IPS-NIHi7 (cell line): ENCODE measurements around the gene CHL1.

Source experiments
- DNase-seq: peaks from one replicate; pipeline ENCODE4 v3.0.0; 2012; ENCODE audit warnings: mixed read lengths; ENCODE audit errors: extremely low spot score

The CHL1 gene

GRCh38 chr3:396293-396692 is 199.7 kb downstream of the CHL1 start:
- DNase-seq, result no peak

DNA sequence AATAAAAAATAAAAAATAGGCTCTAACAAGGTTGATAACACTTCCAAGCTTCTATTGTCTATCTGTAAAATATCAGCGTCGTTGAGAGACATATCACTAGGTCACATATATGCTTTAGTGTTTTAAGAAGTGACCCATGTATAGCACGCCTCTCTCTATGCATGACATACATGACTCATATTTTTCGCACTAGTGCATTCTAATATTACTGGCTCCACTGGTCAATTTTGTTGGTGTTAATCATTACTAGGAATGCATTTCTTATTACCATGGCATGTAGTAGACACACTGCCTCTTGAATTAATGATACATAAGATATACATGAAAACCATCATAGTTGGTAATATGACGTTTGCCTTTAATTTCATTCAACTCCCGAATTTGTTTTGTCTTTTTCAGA is 203.1 kb downstream of the CHL1 start:
- DNase-seq, result no peak

DNA sequence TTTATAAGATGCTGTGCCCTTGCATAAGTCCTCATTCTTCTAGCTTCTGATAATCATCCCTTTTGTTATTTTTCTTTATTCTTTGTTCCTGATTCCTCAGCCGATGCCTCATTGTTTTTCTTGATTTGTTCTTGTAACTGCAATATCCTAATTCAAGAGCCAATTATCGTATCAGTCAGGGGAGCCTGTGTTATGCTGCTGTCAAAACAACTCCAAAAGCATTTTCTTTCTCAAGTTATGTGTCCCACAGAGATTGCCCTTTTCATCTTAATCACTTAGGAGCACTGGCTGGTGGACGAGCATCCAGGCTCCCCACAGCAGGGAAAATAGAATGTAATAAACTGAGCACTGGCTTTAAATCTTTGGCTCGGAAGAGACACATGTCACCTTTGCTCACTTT is 207.3 kb downstream of the CHL1 start:
- DNase-seq, result no peak

DNA sequence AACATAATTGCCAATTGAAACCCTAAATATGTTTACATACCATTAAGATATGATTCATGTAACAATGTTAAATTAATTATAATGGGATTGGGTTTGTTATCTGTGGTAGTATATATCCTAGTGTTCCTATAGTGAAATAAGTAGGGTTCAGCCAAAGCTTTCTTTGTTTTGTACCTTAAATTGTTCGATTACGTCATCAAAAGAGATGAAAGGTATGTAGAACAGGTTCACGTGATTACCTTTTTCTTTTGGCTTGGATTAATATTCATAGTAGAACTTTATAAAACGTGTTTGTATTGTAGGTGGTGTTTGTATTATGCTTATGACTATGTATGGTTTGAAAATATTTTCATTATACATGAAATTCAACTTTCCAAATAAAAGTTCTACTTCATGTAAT is 212.4 kb downstream of the CHL1 start:
- no peak for DNase-seq

DNA sequence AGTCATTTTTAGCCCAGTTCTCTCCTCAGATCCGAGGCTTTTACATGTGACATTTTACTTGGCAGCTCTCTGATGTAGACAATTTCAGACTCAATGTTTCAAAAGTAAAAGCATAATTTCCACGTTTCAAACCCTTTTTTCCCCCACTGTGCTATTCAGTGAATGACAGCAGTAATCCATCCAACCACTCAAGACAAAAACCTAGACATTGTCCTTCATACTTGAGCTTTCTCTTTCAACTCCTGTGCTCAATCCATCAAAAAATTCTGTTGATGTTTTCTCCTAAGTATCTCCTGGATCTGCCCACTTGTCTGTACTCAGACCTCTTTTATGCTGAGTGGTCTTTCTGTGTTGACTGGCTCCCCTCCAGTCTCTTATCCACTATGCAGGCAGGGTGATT is 214.7 kb downstream of the CHL1 start:
- no peak for DNase-seq

- no peak for DNase-seq
Measured at GRCh38 chr3:414063-414462, 217.5 kb downstream of the CHL1 start.

DNA sequence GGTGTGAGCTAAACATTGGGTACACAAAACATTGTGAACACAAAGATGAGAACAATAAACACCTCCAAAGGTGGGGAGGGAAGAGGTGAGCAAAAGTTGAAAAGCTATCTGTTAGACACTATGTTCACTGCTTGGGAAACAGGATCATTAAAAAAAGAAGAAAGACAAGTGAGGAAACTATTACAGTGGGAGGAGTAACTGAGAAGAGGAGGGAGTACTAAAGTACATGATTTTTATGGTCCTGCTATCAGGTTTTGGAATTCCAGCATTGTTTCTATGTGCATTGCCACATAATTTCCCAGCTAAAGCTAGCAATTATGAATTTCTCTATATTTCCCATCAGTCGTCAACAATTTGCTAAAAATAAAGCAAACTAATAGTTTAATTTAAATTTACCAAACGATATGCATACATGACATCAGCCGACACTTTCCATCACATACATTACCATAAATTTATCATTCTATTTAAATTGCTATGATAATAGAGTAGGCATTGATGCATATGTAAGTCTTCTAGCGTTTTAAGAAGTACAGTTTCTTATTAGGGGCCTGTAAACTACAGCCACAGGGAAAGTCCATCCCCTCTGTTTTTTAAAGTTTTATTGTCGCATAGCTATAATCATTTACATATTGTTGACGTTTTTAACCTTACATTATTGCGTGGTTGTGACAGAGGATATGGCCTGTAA is 221.8 kb downstream of the CHL1 start:
- DNase-seq, result no peak

GRCh38 chr3:420584-420983 is 224.0 kb downstream of the CHL1 start:
- no peak for DNase-seq

GRCh38 chr3:425079-425478 is 228.5 kb downstream of the CHL1 start:
- no peak for DNase-seq

DNA sequence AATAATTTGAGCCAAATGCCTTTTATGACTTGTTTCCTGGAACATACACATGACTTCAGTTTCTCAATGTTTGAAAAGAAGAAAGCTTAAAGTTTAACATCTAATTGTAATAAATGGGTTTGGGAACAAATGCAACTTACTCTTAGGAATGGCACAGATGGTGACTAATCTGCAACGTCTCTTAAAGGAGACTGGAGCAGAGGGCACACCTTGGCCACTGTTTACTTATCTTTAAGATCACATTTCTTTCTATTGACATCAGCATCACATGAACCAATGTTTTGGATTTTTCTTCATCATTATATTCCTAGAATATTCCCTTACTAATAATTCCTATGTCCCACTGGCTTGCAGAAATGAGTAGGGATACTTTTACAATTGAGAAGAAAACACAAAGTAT is 229.5 kb downstream of the CHL1 start:
- no peak for DNase-seq

DNA sequence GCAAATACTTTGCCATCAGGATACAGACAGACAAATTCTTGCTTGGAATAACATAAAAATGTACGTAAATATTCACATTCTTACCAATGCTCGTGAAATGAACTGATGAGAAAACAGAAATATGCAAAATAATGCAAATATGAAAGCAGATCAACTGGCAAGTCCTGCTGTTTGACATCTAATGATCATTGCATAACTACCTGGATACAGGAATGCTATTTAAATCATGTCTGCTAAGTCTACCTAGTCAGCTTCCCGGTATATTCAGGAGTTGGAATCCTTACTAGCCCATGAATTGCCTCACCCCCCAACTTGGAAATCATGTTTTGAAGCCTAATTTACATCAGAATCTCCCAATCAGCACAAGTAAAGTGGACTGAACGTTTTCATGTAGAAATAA is 230.6 kb downstream of the CHL1 start:
- no peak for DNase-seq

GRCh38 chr3:430186-430585 is 233.6 kb downstream of the CHL1 start:
- no peak for DNase-seq

DNA sequence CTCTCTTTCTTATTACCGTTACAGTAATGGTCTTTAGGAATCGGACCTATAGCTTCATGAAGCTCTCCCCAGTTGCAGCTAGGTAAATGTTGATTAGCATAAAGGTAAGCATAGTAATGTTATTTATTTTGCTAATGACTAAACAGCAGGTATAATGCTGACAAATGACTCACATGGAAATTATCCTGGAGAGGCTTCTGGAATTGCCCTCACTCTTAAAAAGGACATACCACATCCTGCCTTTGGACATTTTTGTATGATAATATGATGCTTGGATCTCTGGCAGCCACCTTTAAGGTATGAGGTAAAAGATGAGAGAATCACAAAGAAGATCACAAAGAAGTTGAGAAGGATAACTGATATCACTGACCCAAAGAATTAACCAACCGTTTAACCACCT is 238.6 kb downstream of the CHL1 start:
- DNase-seq, result no peak

DNA sequence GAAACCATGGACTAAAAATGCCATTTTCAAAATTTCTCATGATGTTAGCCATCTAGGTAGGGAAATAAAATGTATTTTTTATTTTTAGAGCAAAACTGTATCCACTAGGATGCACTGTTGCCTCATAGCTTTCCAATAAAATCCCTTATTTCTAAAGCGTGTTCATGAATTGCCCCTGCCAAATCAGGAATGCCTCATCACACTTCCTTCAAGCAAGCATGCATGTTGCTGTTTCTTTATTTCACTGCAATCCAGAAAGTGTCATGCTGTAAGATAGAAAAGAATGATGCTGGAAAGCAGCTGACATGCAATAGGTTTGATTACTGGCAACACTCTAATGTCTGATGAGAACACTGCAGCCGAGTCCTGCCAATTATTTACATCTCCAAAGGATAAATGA is 239.5 kb downstream of the CHL1 start:
- DNase-seq, result no peak

- DNase-seq, result no peak
Measured at GRCh38 chr3:440826-441225, 244.3 kb downstream of the CHL1 start.

- DNase-seq, result no peak
Measured at GRCh38 chr3:445960-446359, 249.4 kb downstream of the CHL1 start.

- DNase-seq, result no peak
Measured at GRCh38 chr3:447671-448070, 251.1 kb downstream of the CHL1 start.

- DNase-seq, result no peak
Measured at GRCh38 chr3:449711-450110, 253.1 kb downstream of the CHL1 start.

DNA sequence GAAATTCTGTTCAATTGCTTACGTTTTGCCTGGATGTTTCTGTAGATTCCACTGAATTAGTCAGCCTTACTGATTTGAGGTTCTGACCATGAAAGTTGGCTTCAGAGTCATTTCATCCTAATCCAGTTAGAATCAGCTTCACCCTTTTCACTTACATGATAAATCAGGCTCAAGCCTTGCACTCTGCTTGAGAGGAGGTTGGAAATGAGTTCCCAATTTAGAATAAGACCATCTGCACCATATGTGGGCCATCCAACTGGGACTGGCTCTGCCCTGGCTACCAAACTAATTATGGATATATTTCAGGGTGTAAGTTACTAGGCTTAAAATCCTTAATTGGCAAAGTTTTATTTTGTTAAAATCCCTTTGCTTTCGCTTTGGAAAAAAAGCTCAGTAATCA is 255.7 kb downstream of the CHL1 start:
- DNase-seq, result no peak

DNA sequence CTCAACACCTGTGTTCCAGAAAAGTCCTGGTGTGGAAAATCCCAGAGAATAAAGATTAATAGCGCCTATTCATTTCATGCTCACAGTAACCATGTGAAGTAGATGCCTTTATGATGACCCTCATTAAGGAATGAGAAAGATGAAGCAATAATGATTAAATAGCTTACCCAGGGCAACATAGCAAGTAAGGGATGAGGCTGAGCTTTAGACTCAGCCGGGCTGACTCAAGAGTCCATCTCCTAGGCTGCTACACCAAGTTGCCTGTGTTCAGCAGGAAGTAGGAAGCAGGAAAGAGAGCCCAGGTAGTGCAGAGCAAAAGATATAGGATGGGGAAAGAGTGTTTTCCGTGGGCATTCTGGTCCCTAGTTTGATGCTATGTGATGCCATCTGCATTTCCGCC is 256.5 kb downstream of the CHL1 start:
- DNase-seq, result no peak

GRCh38 chr3:454986-455385 is 258.4 kb downstream of the CHL1 start:
- no peak for DNase-seq

DNA sequence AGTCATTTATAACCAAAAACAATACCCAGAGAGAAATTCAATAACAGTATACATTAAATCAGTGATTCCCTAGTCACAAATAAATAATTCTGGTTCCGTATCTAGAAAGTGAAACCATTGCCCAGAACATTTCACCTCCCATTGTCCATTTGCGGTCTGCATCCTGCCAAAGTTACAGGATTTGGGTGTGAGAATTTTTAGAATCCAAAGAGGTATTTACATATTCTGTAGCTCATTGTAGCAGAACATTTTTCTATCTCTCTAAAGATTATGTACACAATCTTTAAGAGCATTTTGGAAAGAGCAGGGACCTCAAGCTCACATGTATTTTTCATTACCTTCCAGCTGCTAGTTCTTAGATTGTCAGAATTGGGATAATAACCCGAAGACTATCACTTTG is 261.6 kb downstream of the CHL1 start:
- no peak for DNase-seq

DNA sequence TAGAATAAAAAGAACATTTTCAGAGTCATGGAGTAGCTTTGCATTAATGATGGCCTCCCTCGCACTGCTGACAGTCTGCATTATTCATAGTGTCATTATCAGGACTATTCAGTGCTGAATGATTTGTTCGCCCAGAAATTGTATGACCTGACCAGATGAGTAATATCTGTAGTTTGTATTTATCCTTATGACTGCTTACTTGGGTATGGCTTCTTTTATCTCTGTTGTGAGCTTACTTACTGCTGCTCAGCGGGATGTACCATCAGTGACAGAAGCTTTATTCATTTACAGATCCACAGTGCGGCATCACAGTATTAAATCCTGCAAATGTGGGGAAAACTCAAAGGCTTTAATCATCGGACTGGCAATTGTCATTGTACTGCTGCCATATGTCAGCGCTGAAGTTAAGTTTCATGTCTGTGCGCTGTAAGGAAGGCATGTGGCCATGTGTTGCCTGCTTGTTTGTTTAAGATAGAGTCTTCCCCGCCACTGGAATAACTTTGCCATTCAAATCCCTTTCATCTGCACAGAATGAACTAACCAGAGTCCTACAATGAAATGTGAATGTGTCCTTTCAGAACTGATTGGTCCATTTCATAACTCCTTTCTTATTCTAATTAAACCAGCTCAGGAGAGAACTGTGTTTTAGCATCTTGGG is 262.2 kb downstream of the CHL1 start:
- DNase-seq, result no peak
